CD14-positive monocyte (primary cell): Measurements from ENCODE around the gene CEP170B. TPM values are rescaled to one million over a fixed set of nuclear protein-coding genes. Genes with fewer than 3 reads are reported as not detected.

Source experiments
- DNase-seq, 3 donors: peaks; one replicate each; pipeline ENCODE4 v3.0.0-alpha.2; 2011 to 2022
- H2AFZ ChIP-seq: 2 replicates; pipeline ENCODE4 v1.6.0; 2012; ENCODE audit warnings: mild to moderate bottlenecking, low read depth, low read length, inconsistent platforms; ENCODE audit not compliant: insufficient read depth, poor library complexity, severe bottlenecking
- H3K27ac ChIP-seq, 2 donors: 1 replicate in 1 of 2; 2 replicates in 1 of 2; pipeline ENCODE4 v1.5.1; 2012 to 2013; ENCODE audit warnings: low read length in 2 of 2, control low read depth in 1 of 2, inconsistent platforms in 1 of 2, low read depth in 1 of 2, mild to moderate bottlenecking in 1 of 2
- H3K27me3 ChIP-seq, 2 donors: one replicate each; pipeline versions ENCODE4 v1.6.0 to v1.6.1; 2011 to 2013; ENCODE audit warnings: low read length in 2 of 2; ENCODE audit not compliant: control insufficient read depth in 2 of 2, insufficient read depth in 2 of 2
- H3K36me3 ChIP-seq, 2 donors: replicated peaks in 1 of 2; 1 replicate in 1 of 2; 2 replicates in 1 of 2; pipeline versions ENCODE4 v1.5.1 to v1.6.1; 2012 to 2013; ENCODE audit warnings: low read length in 2 of 2, control low read depth in 1 of 2, inconsistent platforms in 1 of 2, mild to moderate bottlenecking in 1 of 2; ENCODE audit not compliant: insufficient read depth in 2 of 2, control insufficient read depth in 1 of 2
- H3K4me1 ChIP-seq, 2 donors: 1 replicate in 1 of 2; 2 replicates in 1 of 2; pipeline versions ENCODE4 v1.5.1 to v1.6.1; 2012 to 2013; ENCODE audit warnings: low read length in 2 of 2, control low read depth in 1 of 2, inconsistent platforms in 1 of 2, mild to moderate bottlenecking in 1 of 2, moderate library complexity in 1 of 2; ENCODE audit not compliant: insufficient read depth in 2 of 2, control insufficient read depth in 1 of 2
- H3K4me2 ChIP-seq: replicated peaks from 2 replicates; pipeline ENCODE3; 2012; ENCODE audit warnings: low read length, moderate library complexity, mild to moderate bottlenecking; ENCODE audit not compliant: poor library complexity, severe bottlenecking; ENCODE audit errors: extremely low read depth
- H3K4me3 ChIP-seq, 3 experiments: fragments of 200-600 bp in 1 of 3; sonication (generic) in 1 of 3; replicated peaks in 1 of 3; 1 replicate in 2 of 3; 2 replicates in 1 of 3; pipeline ENCODE4 v1.5.1; 2011 to 2013; ENCODE audit warnings: low read length in 3 of 3, mild to moderate bottlenecking in 3 of 3, control low read depth in 2 of 3, low read depth in 2 of 3, inconsistent platforms in 1 of 3, moderate library complexity in 1 of 3
- H3K79me2 ChIP-seq: 2 replicates; pipeline ENCODE4 v1.6.0; 2012; ENCODE audit warnings: mild to moderate bottlenecking, control low read depth, inconsistent platforms, low read length, moderate library complexity; ENCODE audit not compliant: insufficient read depth
- H3K9ac ChIP-seq: 2 replicates; pipeline ENCODE4 v1.6.0; 2017; ENCODE audit warnings: low read length, mild to moderate bottlenecking; ENCODE audit not compliant: insufficient read depth, poor library complexity, severe bottlenecking
- H3K9me3 ChIP-seq, 2 donors: replicated peaks in 1 of 2; 1 replicate in 1 of 2; 2 replicates in 1 of 2; pipeline versions ENCODE4 v1.5.1 to v1.6.1; 2012 to 2013; ENCODE audit warnings: low read length in 2 of 2, control low read depth in 1 of 2; ENCODE audit not compliant: control insufficient read depth in 1 of 2, insufficient read depth in 1 of 2
- H4K20me1 ChIP-seq: 2 replicates; pipeline ENCODE4 v1.6.0; 2012; ENCODE audit warnings: mild to moderate bottlenecking, low read length, control low read depth, moderate library complexity; ENCODE audit not compliant: insufficient read depth
- H3K27ac Mint-ChIP-seq, 7 donors: one replicate each; pipeline ENCODE4 v1.8.0; 2020; ENCODE audit warnings: mild to moderate bottlenecking in 7 of 7, mixed read lengths in 7 of 7, moderate library complexity in 6 of 7, inconsistent platforms in 2 of 7
- H3K27me3 Mint-ChIP-seq, 3 donors: one replicate each; pipeline ENCODE4 v1.8.0; 2021 to 2022; ENCODE audit warnings: low read depth in 3 of 3, mild to moderate bottlenecking in 3 of 3, mixed read lengths in 3 of 3, moderate library complexity in 3 of 3, inconsistent platforms in 1 of 3
- H3K36me3 Mint-ChIP-seq, 2 donors: one replicate each; pipeline ENCODE4 v1.8.0; 2020; ENCODE audit warnings: mixed read lengths in 2 of 2, inconsistent platforms in 1 of 2, mild to moderate bottlenecking in 1 of 2
- H3K4me1 Mint-ChIP-seq: one replicate; pipeline ENCODE4 v1.8.0; 2020; ENCODE audit warnings: mild to moderate bottlenecking, mixed read lengths
- H3K4me3 Mint-ChIP-seq, 2 donors: one replicate each; pipeline ENCODE4 v1.8.0; 2020; ENCODE audit warnings: mild to moderate bottlenecking in 2 of 2, mixed read lengths in 2 of 2, moderate library complexity in 1 of 2
- H3K9me3 Mint-ChIP-seq, 7 donors: one replicate each; pipeline ENCODE4 v1.8.0; 2020 to 2022; ENCODE audit warnings: mixed read lengths in 7 of 7, mild to moderate bottlenecking in 6 of 7, moderate library complexity in 6 of 7, inconsistent platforms in 2 of 7
- WGBS: methylation state at CpG from one replicate; pipeline ENCODE4 v1.1.5; 2013; ENCODE audit warnings: missing lambda C conversion rate; ENCODE audit not compliant: insufficient coverage; 5-methylcytosine and 5-hydroxymethylcytosine counted together
- intact Hi-C, 2 donors: fragments of 100-400 bp; cut with micrococcal nuclease; formaldehyde crosslinking; loops; one replicate each; pipeline versions ENCODE4 v1.15.0 to v1.15.1; 2023
- polyA plus RNA-seq, 3 donors: library from polyadenylated mRNA; depleted of rRNA in 1 of 3; unstranded in 2 of 3; stranded (reverse) in 1 of 3; fragments of 300-500 nt in 2 of 3; fragments of >200 nt in 1 of 3; fragmentation: Illumina TruSeq in 2 of 3; gene quantifications; 1 replicate in 2 of 3; 2 replicates in 1 of 3; pipeline ENCODE4 v1.2.3, GENCODE V29; 2012 to 2021
- TF ChIP-seq, protein P1 (sequence below): fragments of 200-600 bp; IDR thresholded peaks from one replicate; pipeline ENCODE4 v1.8.0; 2022; ENCODE audit warnings: antibody characterized with exemption, mild to moderate bottlenecking

The CEP170B gene
- polyA plus RNA-seq, 3 donors = 0.09 TPM; not detected in 2

DNA sequence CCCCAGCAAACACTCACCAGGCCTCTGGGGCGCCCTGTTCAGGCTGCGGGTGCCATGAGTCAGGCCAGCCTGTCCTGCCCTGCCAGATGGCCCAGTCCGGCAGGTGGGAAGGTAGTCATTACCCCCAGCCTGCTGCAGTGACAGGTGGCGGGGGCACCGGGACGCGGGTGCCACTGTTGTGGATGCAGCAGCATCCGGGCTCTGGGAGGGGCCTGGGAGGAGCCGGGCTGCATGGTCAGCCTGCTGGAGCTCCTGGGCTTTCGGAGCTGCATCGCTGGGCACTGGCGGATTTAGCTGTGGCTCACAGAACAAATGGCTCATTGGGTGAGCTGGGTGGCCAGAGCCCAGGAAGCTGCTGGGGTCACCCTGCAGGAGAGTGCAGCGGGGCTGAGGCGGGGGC is 13.5 kb downstream of the CEP170B start:
- Mint-ChIP-seq H3K4me3 (no peak overlapping the region), H3K4me1 (no peaks in the 10 kb centered on the region), H3K27me3 (peaks cover 6 to 7% (median 7%) of the 10 kb centered on the region in 3 donors), H3K9me3 (peaks cover 0 to 5% (median 0%) of the 10 kb centered on the region in 7 donors), H3K36me3 (no peaks in the 10 kb centered on the region), H3K27ac (no peak overlapping the region)
- 92% methylated on average over 14 of the region's 14 CpGs for WGBS
- Histone ChIP-seq H3K4me2 (no peak overlapping the region), H3K79me2 (no peaks in the 10 kb centered on the region), H3K4me1 (no peaks in the 10 kb centered on the region), H3K9ac (no peak overlapping the region), H2AFZ (no peak overlapping the region), H3K4me3 (no peak overlapping the region), H4K20me1 (no peaks in the 10 kb centered on the region), H3K27me3 (no peaks in the 10 kb centered on the region), H3K9me3 (peaks cover 0 to 2% of the 10 kb centered on the region in 2 donors), H3K27ac (no peak overlapping the region), H3K36me3 (no peaks in the 10 kb centered on the region)
- DNase-seq = no peak
- TF ChIP-seq, protein P1, sequence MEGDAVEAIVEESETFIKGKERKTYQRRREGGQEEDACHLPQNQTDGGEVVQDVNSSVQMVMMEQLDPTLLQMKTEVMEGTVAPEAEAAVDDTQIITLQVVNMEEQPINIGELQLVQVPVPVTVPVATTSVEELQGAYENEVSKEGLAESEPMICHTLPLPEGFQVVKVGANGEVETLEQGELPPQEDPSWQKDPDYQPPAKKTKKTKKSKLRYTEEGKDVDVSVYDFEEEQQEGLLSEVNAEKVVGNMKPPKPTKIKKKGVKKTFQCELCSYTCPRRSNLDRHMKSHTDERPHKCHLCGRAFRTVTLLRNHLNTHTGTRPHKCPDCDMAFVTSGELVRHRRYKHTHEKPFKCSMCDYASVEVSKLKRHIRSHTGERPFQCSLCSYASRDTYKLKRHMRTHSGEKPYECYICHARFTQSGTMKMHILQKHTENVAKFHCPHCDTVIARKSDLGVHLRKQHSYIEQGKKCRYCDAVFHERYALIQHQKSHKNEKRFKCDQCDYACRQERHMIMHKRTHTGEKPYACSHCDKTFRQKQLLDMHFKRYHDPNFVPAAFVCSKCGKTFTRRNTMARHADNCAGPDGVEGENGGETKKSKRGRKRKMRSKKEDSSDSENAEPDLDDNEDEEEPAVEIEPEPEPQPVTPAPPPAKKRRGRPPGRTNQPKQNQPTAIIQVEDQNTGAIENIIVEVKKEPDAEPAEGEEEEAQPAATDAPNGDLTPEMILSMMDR = no peak
- intact Hi-C loops = no loop called here

- no peaks in the 10 kb centered on the region for H3K79me2 ChIP-seq
- Mint-ChIP-seq H3K27ac (no peak overlapping the region), H3K9me3 (peaks cover 0 to 5% (median 0%) of the 10 kb centered on the region in 7 donors), H3K27me3 (peaks cover 6 to 7% (median 7%) of the 10 kb centered on the region in 3 donors), H3K4me1 (no peaks in the 10 kb centered on the region), H3K36me3 (no peaks in the 10 kb centered on the region), H3K4me3 (no peak overlapping the region)
- no peak overlapping the region for H3K27ac ChIP-seq
- no peak overlapping the region for H3K4me3 ChIP-seq
- intact Hi-C loops = no loop called here
- no peaks in the 10 kb centered on the region for H4K20me1 ChIP-seq
- no peak overlapping the region for H3K4me2 ChIP-seq
- no peaks in the 10 kb centered on the region for H3K4me1 ChIP-seq
- no peak for DNase-seq
- no peaks in the 10 kb centered on the region for H3K36me3 ChIP-seq
- WGBS = 77% methylated on average over 29 of the region's 29 CpGs
- H3K27me3 ChIP-seq = no peaks in the 10 kb centered on the region
- no peak overlapping the region for H2AFZ ChIP-seq
- TF ChIP-seq, protein P1 = no peak
- H3K9ac ChIP-seq = no peak overlapping the region
- H3K9me3 ChIP-seq = peaks cover 0 to 2% of the 10 kb centered on the region in 2 donors
Measured at GRCh38 chr14:104879201-104879982, 14.3 kb downstream of the CEP170B start.
